ENCODE data around the gene CAB39L. TPM values are rescaled to one million over a fixed set of nuclear protein-coding genes. Genes with fewer than 3 reads are reported as not detected.

The CAB39L gene
- total RNA-seq, 4 donors from 2014 or later: 51.7 to 72.9 (median 62.1) TPM

DNA sequence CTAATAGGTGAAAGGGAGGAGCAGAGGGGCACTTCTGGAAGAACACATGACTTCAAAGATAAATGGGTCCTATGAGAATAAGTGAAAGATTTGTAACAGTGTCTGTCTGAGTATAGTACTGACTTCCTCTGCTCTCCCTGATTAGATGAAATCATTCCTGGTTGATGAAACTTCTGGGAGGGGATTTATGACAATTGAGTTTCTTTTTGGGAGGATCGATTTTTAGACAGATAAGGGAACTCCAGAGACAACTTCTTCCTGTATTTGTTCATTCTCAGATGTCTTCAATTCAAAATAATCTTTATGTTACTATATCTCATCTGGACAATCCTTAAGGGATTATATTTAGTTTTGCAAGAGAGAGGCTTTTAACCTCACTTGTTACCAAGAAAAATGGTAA, 20.2 kb upstream of the CAB39L start:
- TF ChIP-seq, protein P1, sequence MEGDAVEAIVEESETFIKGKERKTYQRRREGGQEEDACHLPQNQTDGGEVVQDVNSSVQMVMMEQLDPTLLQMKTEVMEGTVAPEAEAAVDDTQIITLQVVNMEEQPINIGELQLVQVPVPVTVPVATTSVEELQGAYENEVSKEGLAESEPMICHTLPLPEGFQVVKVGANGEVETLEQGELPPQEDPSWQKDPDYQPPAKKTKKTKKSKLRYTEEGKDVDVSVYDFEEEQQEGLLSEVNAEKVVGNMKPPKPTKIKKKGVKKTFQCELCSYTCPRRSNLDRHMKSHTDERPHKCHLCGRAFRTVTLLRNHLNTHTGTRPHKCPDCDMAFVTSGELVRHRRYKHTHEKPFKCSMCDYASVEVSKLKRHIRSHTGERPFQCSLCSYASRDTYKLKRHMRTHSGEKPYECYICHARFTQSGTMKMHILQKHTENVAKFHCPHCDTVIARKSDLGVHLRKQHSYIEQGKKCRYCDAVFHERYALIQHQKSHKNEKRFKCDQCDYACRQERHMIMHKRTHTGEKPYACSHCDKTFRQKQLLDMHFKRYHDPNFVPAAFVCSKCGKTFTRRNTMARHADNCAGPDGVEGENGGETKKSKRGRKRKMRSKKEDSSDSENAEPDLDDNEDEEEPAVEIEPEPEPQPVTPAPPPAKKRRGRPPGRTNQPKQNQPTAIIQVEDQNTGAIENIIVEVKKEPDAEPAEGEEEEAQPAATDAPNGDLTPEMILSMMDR (IDR thresholded peaks at IDR 0.05; ENCODE audit: low read depth): no peak

GRCh38 chr13:49459580-49459979, 15.7 kb upstream of the CAB39L start:
- TF ChIP-seq, protein P1 (IDR thresholded peaks at IDR 0.05; ENCODE audit: low read depth): no peak

GRCh38 chr13:49457221-49457620, 13.4 kb upstream of the CAB39L start:
- TF ChIP-seq, protein P1 (IDR thresholded peaks at IDR 0.05; ENCODE audit: low read depth): no peak

GRCh38 chr13:49456156-49456555, 12.3 kb upstream of the CAB39L start:
- TF ChIP-seq, protein P1 (IDR thresholded peaks at IDR 0.05; ENCODE audit: low read depth): no peak

- TF ChIP-seq, protein P1 (IDR thresholded peaks at IDR 0.05; ENCODE audit: low read depth): no peak
Measured at GRCh38 chr13:49455007-49455398, 11.1 kb upstream of the CAB39L start.

DNA sequence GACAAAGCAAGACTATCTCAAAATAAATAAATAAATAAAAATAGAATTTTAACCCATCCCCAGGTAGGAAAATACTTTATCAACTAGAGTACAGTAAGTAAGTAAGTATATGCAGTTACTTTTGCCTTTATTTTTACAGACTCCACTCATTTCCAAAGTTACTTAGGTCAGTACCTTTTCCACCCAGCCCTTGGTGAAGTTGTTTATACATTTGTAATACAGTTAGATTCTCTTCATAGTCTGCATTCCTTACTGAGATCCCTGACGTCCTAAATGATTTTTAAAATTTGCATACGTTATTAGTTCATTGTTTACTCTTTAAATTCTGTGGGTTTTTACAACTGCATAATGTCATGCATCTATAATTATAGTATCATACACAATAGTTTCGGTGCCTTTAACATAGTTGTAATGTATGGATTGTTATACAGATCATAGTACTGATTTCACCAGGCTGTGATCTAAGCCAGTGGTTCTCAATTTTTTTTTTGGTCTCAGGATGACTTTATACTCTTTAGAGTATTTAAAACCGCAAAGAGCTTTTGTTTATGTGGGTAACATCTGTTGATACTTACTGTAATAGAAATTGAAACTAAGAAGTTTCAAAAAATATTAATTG, 10.6 kb upstream of the CAB39L start:
- TF ChIP-seq, protein P1 (IDR thresholded peaks at IDR 0.05; ENCODE audit: low read depth): no peak

- TF ChIP-seq, protein P1 (IDR thresholded peaks at IDR 0.05; ENCODE audit: low read depth): no peak
Measured at GRCh38 chr13:49453465-49453864, 9.6 kb upstream of the CAB39L start.
